A549 (cell line): ENCODE results near the gene OCIAD2. TPM values are rescaled to one million over a fixed set of nuclear protein-coding genes. Genes with fewer than 3 reads are reported as not detected.
A peak's percentile ranks its signal among the peaks of the same experiment; 100 is the strongest.

ENCODE experiments used
- ATAC-seq, 2 experiments: fragments of 200-7000 bp in 1 of 2; fragments of >200 bp in 1 of 2; cut with Nextera tagmentation in 1 of 2; cut with Tn5 transposase in 1 of 2; 3 replicates each; pipeline versions ENCODE4 v1.8.0 to v1.9.1; 2018 to 2020; ENCODE audit warnings: mild to moderate bottlenecking in 1 of 2, moderate library complexity in 1 of 2
- CTCF ChIA-PET: fragments of 300-600 bp; sonication (Branson Sonifier 250); formaldehyde crosslinking; extraction: SDS; loops from one replicate; lab custom pipeline; 2021; ENCODE audit warnings: antibody characterized with exemption, inconsistent platforms; lab: Yijun Ruan, JAX
- POLR2A ChIA-PET: fragments of 350-600 bp; formaldehyde crosslinking; extraction: SDS; loops from one replicate; lab custom pipeline; 2021; ENCODE audit warnings: antibody characterized with exemption, inconsistent platforms; lab: Yijun Ruan, JAX
- DNase-seq, 2 experiments: peaks; one replicate each; pipeline versions ENCODE4 v3.0.0 to v3.0.0-alpha.2; 2011 to 2016; ENCODE audit warnings: low read depth in 1 of 2, low spot score in 1 of 2
- FAIRE-seq: peaks from 2 replicates; lab custom pipeline; 2011; peaks lifted over from hg19 to GRCh38; lab: Jason Lieb, UNC
- H3K27ac ChIP-seq, 2 experiments: fragments of >200 bp; sonication (Bioruptor Twin); formaldehyde crosslinking; 3 replicates each; pipeline ENCODE4 v1.5.1; 2016 to 2017
- H3K4me1 ChIP-seq: fragments of >200 bp; sonication (Bioruptor Twin); formaldehyde crosslinking; 3 replicates; pipeline ENCODE4 v1.6.1; 2016
- H3K4me2 ChIP-seq: fragments of >200 bp; sonication (Bioruptor Twin); formaldehyde crosslinking; 3 replicates; pipeline ENCODE4 v1.6.1; 2016
- H3K4me3 ChIP-seq: fragments of >200 bp; sonication (Bioruptor Twin); formaldehyde crosslinking; 3 replicates; pipeline ENCODE4 v1.5.1; 2016
- H3K9me3 ChIP-seq: fragments of >200 bp; sonication (Bioruptor Twin); formaldehyde crosslinking; 3 replicates; pipeline ENCODE4 v1.6.1; 2016
- BCL3 ChIP-seq: fragments of >200 bp; sonication (Bioruptor Twin); formaldehyde crosslinking; IDR thresholded peaks from 3 replicates; pipeline ENCODE4 v1.6.1; 2016
- BHLHE40 ChIP-seq: IDR thresholded peaks from 2 replicates; pipeline ENCODE4 v1.6.1; 2012; ENCODE audit warnings: low read depth, low read length, inconsistent platforms
- CBX8 ChIP-seq: fragments of 200-600 bp; sonication (generic); IDR thresholded peaks from 2 replicates; pipeline ENCODE4 v1.6.1; 2016
- CHD4 ChIP-seq: fragments of 200-600 bp; sonication (generic); IDR thresholded peaks from 2 replicates; pipeline ENCODE4 v1.6.1; 2016; ENCODE audit warnings: antibody characterized with exemption, mild to moderate bottlenecking, borderline replicate concordance
- EHF ChIP-seq: fragments of 250-450 bp; sonication (Bioruptor Pico); IDR thresholded peaks from 2 replicates; pipeline ENCODE4 v1.5.0; 2020; ENCODE audit warnings: mild to moderate bottlenecking
- ELK1 ChIP-seq: fragments of 150-350 bp; IDR thresholded peaks from 2 replicates; pipeline ENCODE4 v1.6.1; 2014; ENCODE audit warnings: low read depth, mild to moderate bottlenecking, low read length
- EP300 ChIP-seq, 2 experiments: fragments of >200 bp; sonication (Bioruptor Twin); formaldehyde crosslinking; IDR thresholded peaks; 2 replicates in 1 of 2; 3 replicates in 1 of 2; pipeline ENCODE4 v1.6.1; 2016 to 2017
- FOXS1 ChIP-seq: fragments of 250-450 bp; sonication (Bioruptor Pico); IDR thresholded peaks from 2 replicates; pipeline ENCODE4 v1.5.0; 2020; ENCODE audit warnings: mild to moderate bottlenecking, moderate library complexity
- HMGXB4 ChIP-seq: fragments of 250-450 bp; sonication (Bioruptor Pico); IDR thresholded peaks from 2 replicates; pipeline ENCODE4 v1.5.0; 2021; ENCODE audit warnings: mild to moderate bottlenecking, moderate library complexity, borderline replicate concordance
- HOXB13 ChIP-seq: fragments of 250-450 bp; sonication (Bioruptor Pico); IDR thresholded peaks from 2 replicates; pipeline ENCODE4 v1.5.0; 2020; ENCODE audit warnings: low read depth, mild to moderate bottlenecking, moderate library complexity
- HOXB5 ChIP-seq: fragments of 250-450 bp; sonication (Bioruptor Pico); IDR thresholded peaks from 2 replicates; pipeline ENCODE4 v1.5.0; 2020; ENCODE audit warnings: mild to moderate bottlenecking, moderate library complexity
- JUN ChIP-seq, 2 experiments: fragments of >200 bp; sonication (Bioruptor Twin); formaldehyde crosslinking; IDR thresholded peaks; 2 replicates in 1 of 2; 3 replicates in 1 of 2; pipeline ENCODE4 v1.6.1; 2016 to 2017
- KDM1A ChIP-seq: fragments of 200-600 bp; sonication (generic); IDR thresholded peaks from 2 replicates; pipeline ENCODE4 v1.6.1; 2016; ENCODE audit warnings: low read depth, mild to moderate bottlenecking
- MAFK ChIP-seq: fragments of 450-650 bp; IDR thresholded peaks from 2 replicates; pipeline ENCODE4 v1.6.1; 2014; ENCODE audit not compliant: partially characterized antibody
- MAX ChIP-seq: IDR thresholded peaks from 2 replicates; pipeline ENCODE4 v1.6.1; 2012
- NFE2L2 ChIP-seq: fragments of 150-350 bp; conservative IDR thresholded peaks from 2 replicates; pipeline ENCODE4 v1.6.1; 2014; ENCODE audit warnings: low read length
- NR3C1 ChIP-seq: fragments of >200 bp; sonication (Bioruptor Twin); formaldehyde crosslinking; IDR thresholded peaks from 3 replicates; pipeline ENCODE4 v1.6.1; 2017
- RAD21 ChIP-seq, 2 experiments: fragments of >200 bp in 1 of 2; sonication (Bioruptor Twin) in 1 of 2; formaldehyde crosslinking in 1 of 2; IDR thresholded peaks in 1 of 2; conservative IDR thresholded peaks in 1 of 2; 2 replicates in 1 of 2; 3 replicates in 1 of 2; pipeline ENCODE4 v1.6.1; 2012 to 2018; ENCODE audit warnings: inconsistent platforms in 1 of 2
- RARB ChIP-seq: fragments of 250-450 bp; sonication (Bioruptor Pico); IDR thresholded peaks from 2 replicates; pipeline ENCODE4 v1.8.0; 2021; ENCODE audit warnings: mild to moderate bottlenecking, moderate library complexity
- RCOR1 ChIP-seq: fragments of 150-350 bp; IDR thresholded peaks from 2 replicates; pipeline ENCODE4 v1.6.1; 2014; ENCODE audit warnings: antibody characterized with exemption, low read length, low read depth
- RFX5 ChIP-seq: fragments of 450-650 bp; IDR thresholded peaks from 2 replicates; pipeline ENCODE4 v1.7.1; 2014; ENCODE audit warnings: antibody characterized with exemption, mild to moderate bottlenecking, moderate library complexity
- SMC3 ChIP-seq: fragments of >200 bp; sonication (Bioruptor Twin); formaldehyde crosslinking; IDR thresholded peaks from 3 replicates; pipeline ENCODE4 v1.6.1; 2018; ENCODE audit warnings: inconsistent platforms
- TFCP2L1 ChIP-seq: fragments of 250-450 bp; sonication (Bioruptor Pico); IDR thresholded peaks from 2 replicates; pipeline ENCODE4 v1.5.0; 2021; ENCODE audit warnings: mild to moderate bottlenecking
- TP53 ChIP-seq: fragments of 250-450 bp; sonication (Bioruptor Pico); IDR thresholded peaks from 2 replicates; pipeline ENCODE4 v1.5.0; 2021; ENCODE audit warnings: mild to moderate bottlenecking, moderate library complexity
- USF2 ChIP-seq: fragments of 450-650 bp; IDR thresholded peaks from 2 replicates; pipeline ENCODE4 v1.6.1; 2014; ENCODE audit warnings: antibody characterized with exemption
- ZNF302 ChIP-seq: fragments of 250-450 bp; sonication (Bioruptor Pico); IDR thresholded peaks from 2 replicates; pipeline ENCODE4 v1.9.0; 2021; ENCODE audit warnings: inconsistent platforms, mild to moderate bottlenecking, moderate library complexity
- WGBS: methylation state at CpG from one replicate; pipeline ENCODE4 v1.1.6; 2017; ENCODE audit errors: missing lambda C conversion rate; 5-methylcytosine and 5-hydroxymethylcytosine counted together
- polyA plus RNA-seq, 4 experiments: library from polyadenylated mRNA; depleted of rRNA in 3 of 4; stranded (reverse); fragments of >200 nt; fragmentation: RNase III in 1 of 4; extraction: RNeasy Plus Mini Kit Qiagen cat#74134 plus additional on column Dnase treatment in 1 of 4; gene quantifications; 2 replicates in 3 of 4; 3 replicates in 1 of 4; pipeline ENCODE4 v1.2.3, GENCODE V29; 2011 to 2017

The OCIAD2 gene
- polyA plus RNA-seq, 2 of the 4 experiments (the other 2 are of a cell fraction), result 141 to 170 TPM

- CTCF ChIA-PET, result interaction anchor here (1.1 kb wide), 1 partner anchor 24 kb away, joined by 3 read pairs; no protein-coding TSS in a partner anchor
- Histone ChIP-seq H3K27ac (no peak overlapping the region), H3K9me3 (no peaks in the 10 kb centered on the region), H3K4me3 (no peak overlapping the region), H3K4me2 (no peak overlapping the region), H3K4me1 (peaks cover 43% of the 10 kb centered on the region)
- FAIRE-seq (no peak), DNase-seq (no peak), ATAC-seq (no peak)
- POLR2A ChIA-PET, result no interaction called here
- TF ChIP-seq TFCP2L1 (CRISPR knock-in tag), result no peak
- TF ChIP-seq USF2, result no peak
- no peak for TF ChIP-seq RCOR1
- no peak for TF ChIP-seq NFE2L2
- TF ChIP-seq MAFK, result no peak
- no peak for TF ChIP-seq RARB
- no peak for TF ChIP-seq CHD4
- no peak for TF ChIP-seq RAD21 (conservative IDR thresholded peaks at IDR 0.05 in 1 of 2, IDR thresholded peaks at IDR 0.05 in 1 of 2)
- TF ChIP-seq ELK1, result no peak
- TF ChIP-seq HMGXB4 (CRISPR knock-in tag), result no peak
- TF ChIP-seq KDM1A, result no peak
- 95% methylated on average over 4 of the region's 4 CpGs for WGBS
These were observed 5.4 kb downstream of the OCIAD2 start for GRCh38 chr4:48901196-48901595.

- no peaks in the 10 kb centered on the region for H3K9me3 ChIP-seq
- 0 out of 6 replicates have a peak overlapping the region, but pooled peaks of 1 of the 2 experiments have one; percentile 3 for H3K27ac ChIP-seq
- H3K4me3 ChIP-seq, result no peak overlapping the region
- no peak overlapping the region for H3K4me2 ChIP-seq
- no peak for FAIRE-seq
- TF ChIP-seq ZNF302 (CRISPR knock-in tag), result no peak
- no peak for TF ChIP-seq TFCP2L1 (CRISPR knock-in tag)
- no peak for TF ChIP-seq SMC3
- TF ChIP-seq BHLHE40, result no peak
- TF ChIP-seq, all 56 proteins: peak for 0
- no peak for DNase-seq
- 81% methylated on average over 4 of the region's 4 CpGs for WGBS
- POLR2A ChIA-PET, result no interaction called here
- H3K4me1 ChIP-seq, result peaks cover 35% of the 10 kb centered on the region
- ATAC-seq, result no peak
- CTCF ChIA-PET, result no interaction called here
These were observed 6.6 kb downstream of the OCIAD2 start for GRCh38 chr4:48899950-48900349.

GRCh38 chr4:48899432-48899749 lies 7.2 kb downstream of the OCIAD2 start:
- Histone ChIP-seq H3K4me3 (no peak overlapping the region), H3K4me2 (no peak overlapping the region), H3K27ac (0 out of 6 replicates have a peak overlapping the region, but pooled peaks of 1 of the 2 experiments have one; percentile 3), H3K4me1 (peaks cover 29% of the 10 kb centered on the region), H3K9me3 (no peaks in the 10 kb centered on the region)
- WGBS, result 63% methylated on average over 1 of the region's 1 CpG
- TF ChIP-seq MAX (no peak), TP53 (CRISPR knock-in tag) (no peak), KDM1A (no peak), HOXB5 (CRISPR knock-in tag) (no peak), HOXB13 (CRISPR knock-in tag) (no peak), NFE2L2 (no peak), RAD21 (conservative IDR thresholded peaks at IDR 0.05 in 1 of 2, IDR thresholded peaks at IDR 0.05 in 1 of 2) (no peak), ELK1 (no peak), TFCP2L1 (CRISPR knock-in tag) (no peak), BCL3 (no peak), CHD4 (no peak), FOXS1 (CRISPR knock-in tag) (no peak), EHF (CRISPR knock-in tag) (no peak), NR3C1 (no peak), JUN (IDR thresholded peaks at IDR 0.05) (no peak), CBX8 (no peak), RFX5 (no peak), EP300 (IDR thresholded peaks at IDR 0.05) (no peak)
- ATAC-seq (no peak), FAIRE-seq (no peak), DNase-seq (no peak)
- ChIA-PET CTCF (no interaction called here), POLR2A (no interaction called here)
